Ovary (tissue), 3 donors: Measurements from ENCODE around the gene CASP7.

Experiments
- POLR2A ChIP-seq: fragments of 450-650 bp; IDR thresholded peaks from one replicate; pipeline ENCODE4 v1.6.1; 2017; ENCODE audit warnings: antibody characterized with exemption, mild to moderate bottlenecking, moderate library complexity
- TF ChIP-seq, protein P1 (sequence below), 3 donors: fragments of 450-650 bp in 2 of 3; fragments of 200-600 bp in 1 of 3; IDR thresholded peaks; one replicate each; pipeline versions ENCODE4 v1.5.1 to v1.8.0; 2016 to 2022; ENCODE audit warnings: antibody characterized with exemption in 3 of 3, mild to moderate bottlenecking in 1 of 3
- donor health status: DM: no; HTN: no; CAD: no.

DNA sequence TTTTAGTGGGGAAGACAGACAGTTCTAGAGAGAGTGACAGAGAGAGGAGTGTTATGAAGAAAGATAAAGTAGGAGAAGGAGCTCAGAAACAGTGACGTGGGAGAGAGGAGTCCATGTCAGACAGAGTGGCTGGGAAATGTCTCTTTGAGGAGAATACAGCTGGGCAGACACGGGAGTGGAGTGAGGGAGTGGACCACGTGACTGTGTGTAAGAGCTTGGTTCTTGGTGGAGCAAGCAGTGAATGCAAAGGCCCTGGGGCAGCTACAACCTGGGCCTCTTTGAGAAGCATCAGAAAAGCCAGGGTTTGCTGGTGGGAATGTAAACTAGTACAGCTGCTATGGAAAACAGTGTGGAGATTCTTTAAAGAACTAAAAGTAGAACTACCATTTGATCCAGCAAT lies 59.9 kb downstream of the CASP7 start:
- TF ChIP-seq, protein P1, sequence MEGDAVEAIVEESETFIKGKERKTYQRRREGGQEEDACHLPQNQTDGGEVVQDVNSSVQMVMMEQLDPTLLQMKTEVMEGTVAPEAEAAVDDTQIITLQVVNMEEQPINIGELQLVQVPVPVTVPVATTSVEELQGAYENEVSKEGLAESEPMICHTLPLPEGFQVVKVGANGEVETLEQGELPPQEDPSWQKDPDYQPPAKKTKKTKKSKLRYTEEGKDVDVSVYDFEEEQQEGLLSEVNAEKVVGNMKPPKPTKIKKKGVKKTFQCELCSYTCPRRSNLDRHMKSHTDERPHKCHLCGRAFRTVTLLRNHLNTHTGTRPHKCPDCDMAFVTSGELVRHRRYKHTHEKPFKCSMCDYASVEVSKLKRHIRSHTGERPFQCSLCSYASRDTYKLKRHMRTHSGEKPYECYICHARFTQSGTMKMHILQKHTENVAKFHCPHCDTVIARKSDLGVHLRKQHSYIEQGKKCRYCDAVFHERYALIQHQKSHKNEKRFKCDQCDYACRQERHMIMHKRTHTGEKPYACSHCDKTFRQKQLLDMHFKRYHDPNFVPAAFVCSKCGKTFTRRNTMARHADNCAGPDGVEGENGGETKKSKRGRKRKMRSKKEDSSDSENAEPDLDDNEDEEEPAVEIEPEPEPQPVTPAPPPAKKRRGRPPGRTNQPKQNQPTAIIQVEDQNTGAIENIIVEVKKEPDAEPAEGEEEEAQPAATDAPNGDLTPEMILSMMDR (IDR thresholded peaks at IDR 0.05) = no peak
- no peak for TF ChIP-seq POLR2A
